IMR-90 (cell line): ENCODE results near the gene SAA1. TPM values are rescaled to one million over a fixed set of nuclear protein-coding genes. Genes with fewer than 3 reads are reported as not detected.
A peak's percentile ranks its signal among the peaks of the same experiment; 100 is the strongest.

Experiments used
- ATAC-seq: fragments of 200-7000 bp; cut with Tn5 transposase; 2 replicates; pipeline ENCODE4 v1.9.1; 2020; ENCODE audit warnings: low read depth, mild to moderate bottlenecking, moderate library complexity
- BruUV-seq: library from RNA; stranded (reverse); fragments of 400-500 nt; replicated peaks from 2 replicates; lab custom pipeline; 2021; lab: Mats Ljungman, UMichigan
- CTCF ChIA-PET: fragments of 300-600 bp; formaldehyde crosslinking; extraction: SDS; loops from one replicate; lab custom pipeline; 2021; ENCODE audit warnings: antibody characterized with exemption; lab: Yijun Ruan, JAX
- POLR2A ChIA-PET: fragments of 300-600 bp; sonication (Branson Sonifier 250); formaldehyde crosslinking; loops from one replicate; lab custom pipeline; 2022; ENCODE audit warnings: antibody characterized with exemption; ENCODE audit not compliant: unreplicated experiment; lab: Charles Lee
- DNase-seq: peaks from one replicate; pipeline ENCODE4 v3.0.0; 2013
- H2AFZ ChIP-seq: replicated peaks from 2 replicates; pipeline ENCODE3; 2013; ENCODE audit warnings: low read length, mild to moderate bottlenecking; ENCODE audit not compliant: poor library complexity
- H2AK5ac ChIP-seq: 2 replicates; pipeline ENCODE4 v1.6.1; 2013; ENCODE audit warnings: low read depth, low read length, inconsistent platforms
- H2AK9ac ChIP-seq: replicated peaks from 2 replicates; pipeline ENCODE3; 2013; ENCODE audit warnings: mild to moderate bottlenecking, low read depth, low read length, moderate library complexity; ENCODE audit not compliant: poor library complexity
- H2BK120ac ChIP-seq: 2 replicates; pipeline ENCODE4 v1.6.1; 2013; ENCODE audit warnings: low read depth, low read length, inconsistent platforms
- H2BK15ac ChIP-seq: 3 replicates; pipeline ENCODE4 v1.6.1; 2013; ENCODE audit warnings: low read depth, low read length, inconsistent platforms
- H2BK20ac ChIP-seq: 2 replicates; pipeline ENCODE4 v1.6.1; 2013; ENCODE audit warnings: low read depth, mild to moderate bottlenecking, inconsistent platforms, low read length, moderate library complexity
- H2BK5ac ChIP-seq: 2 replicates; pipeline ENCODE4 v1.6.1; 2013; ENCODE audit warnings: mild to moderate bottlenecking, low read depth, low read length, inconsistent platforms; ENCODE audit not compliant: poor library complexity, severe bottlenecking
- H3K14ac ChIP-seq: replicated peaks from 2 replicates; pipeline ENCODE4 v1.6.1; 2013; ENCODE audit warnings: low read depth, low read length, inconsistent platforms
- H3K18ac ChIP-seq: 2 replicates; pipeline ENCODE4 v1.6.1; 2013; ENCODE audit warnings: low read depth, low read length, control low read depth
- H3K23ac ChIP-seq: 2 replicates; pipeline ENCODE4 v1.6.1; 2013; ENCODE audit warnings: low read depth, low read length, inconsistent platforms
- H3K27ac ChIP-seq: 2 replicates; pipeline ENCODE4 v1.5.1; 2013; ENCODE audit warnings: mild to moderate bottlenecking, control low read depth, low read length; ENCODE audit not compliant: insufficient read depth
- H3K27me3 ChIP-seq: 2 replicates; pipeline ENCODE4 v1.6.1; 2013; ENCODE audit warnings: low read length; ENCODE audit not compliant: control insufficient read depth, insufficient read depth
- H3K36me3 ChIP-seq: 2 replicates; pipeline ENCODE4 v1.6.1; 2013; ENCODE audit warnings: low read length, mixed read lengths; ENCODE audit not compliant: control insufficient read depth, insufficient read depth
- H3K4ac ChIP-seq: 2 replicates; pipeline ENCODE4 v1.6.1; 2013; ENCODE audit warnings: low read depth, low read length, inconsistent platforms
- H3K4me1 ChIP-seq: 2 replicates; pipeline ENCODE4 v1.6.1; 2013; ENCODE audit warnings: low read length, mixed read lengths; ENCODE audit not compliant: control insufficient read depth, insufficient read depth
- H3K4me2 ChIP-seq: 2 replicates; pipeline ENCODE4 v1.6.1; 2013; ENCODE audit warnings: low read depth, mild to moderate bottlenecking, control low read depth, low read length, moderate library complexity
- H3K4me3 ChIP-seq: 2 replicates; pipeline ENCODE4 v1.5.1; 2013; ENCODE audit warnings: low read depth, mild to moderate bottlenecking, control low read depth, low read length, moderate library complexity; ENCODE audit not compliant: insufficient read depth
- H3K56ac ChIP-seq: 2 replicates; pipeline ENCODE4 v1.6.1; 2013; ENCODE audit warnings: low read length, inconsistent platforms; ENCODE audit not compliant: insufficient read depth; ENCODE audit errors: extremely low read depth
- H3K79me1 ChIP-seq, 2 experiments: 2 replicates each; pipeline ENCODE4 v1.6.1; 2013; ENCODE audit warnings: low read length in 2 of 2, inconsistent platforms in 1 of 2, low read depth in 1 of 2
- H3K9ac ChIP-seq: 2 replicates; pipeline ENCODE4 v1.6.1; 2013; ENCODE audit warnings: low read depth, low read length, control low read depth
- H3K9me1 ChIP-seq: 2 replicates; pipeline ENCODE4 v1.6.1; 2013; ENCODE audit warnings: low read length, inconsistent platforms; ENCODE audit not compliant: insufficient read depth
- H3K9me3 ChIP-seq: 2 replicates; pipeline ENCODE4 v1.6.1; 2013; ENCODE audit warnings: low read length; ENCODE audit not compliant: control insufficient read depth, insufficient read depth
- H4K20me1 ChIP-seq: 2 replicates; pipeline ENCODE4 v1.6.1; 2013; ENCODE audit warnings: low read length, inconsistent platforms; ENCODE audit not compliant: insufficient read depth
- H4K5ac ChIP-seq: 2 replicates; pipeline ENCODE4 v1.6.1; 2013; ENCODE audit warnings: mild to moderate bottlenecking, low read depth, low read length, control low read depth
- H4K8ac ChIP-seq, 2 experiments: 2 replicates each; pipeline ENCODE4 v1.6.1; 2013; ENCODE audit warnings: low read depth in 2 of 2, low read length in 2 of 2, control low read depth in 1 of 2, inconsistent platforms in 1 of 2
- H4K91ac ChIP-seq: 2 replicates; pipeline ENCODE4 v1.6.1; 2013; ENCODE audit warnings: low read depth, low read length, inconsistent platforms; ENCODE audit not compliant: insufficient read depth
- CHD1 ChIP-seq: IDR thresholded peaks from 2 replicates; pipeline ENCODE4 v1.6.1; 2012; ENCODE audit warnings: low read depth, low read length, improper control_type of control experiment
- ELK1 ChIP-seq: fragments of 150-350 bp; IDR thresholded peaks from 2 replicates; pipeline ENCODE4 v1.6.1; 2016; ENCODE audit warnings: low read depth, mild to moderate bottlenecking, low read length, moderate library complexity, borderline replicate concordance
- MXI1 ChIP-seq: IDR thresholded peaks from 2 replicates; pipeline ENCODE4 v1.6.1; 2012; ENCODE audit warnings: low read depth, mild to moderate bottlenecking, low read length, moderate library complexity, borderline replicate concordance
- RFX5 ChIP-seq: IDR thresholded peaks from 2 replicates; pipeline ENCODE4 v1.8.0; 2012; ENCODE audit warnings: low read depth, mild to moderate bottlenecking, low read length, moderate library complexity
- SMC3 ChIP-seq: fragments of 150-350 bp; IDR thresholded peaks from 2 replicates; pipeline ENCODE4 v1.6.1; 2016; ENCODE audit warnings: low read depth, mild to moderate bottlenecking, antibody characterized with exemption, low read length, moderate library complexity
- USF2 ChIP-seq: fragments of 150-350 bp; IDR thresholded peaks from 2 replicates; pipeline ENCODE4 v1.6.1; 2017; ENCODE audit warnings: mild to moderate bottlenecking, antibody characterized with exemption, low read length, low read depth
- WGBS, 2 experiments: methylation state at CpG; one replicate each; pipeline versions ENCODE4 v1.1.5 to v1.1.7; 2013; ENCODE audit warnings: missing lambda C conversion rate in 2 of 2; ENCODE audit not compliant: insufficient read length in 1 of 2; ENCODE audit errors: extremely low coverage in 2 of 2; 5-methylcytosine and 5-hydroxymethylcytosine counted together
- dilution Hi-C: fragments of 300-500 bp; cut with HindIII; formaldehyde crosslinking; loops from one replicate; pipeline ENCODE4 v1.14.3; 2018; ENCODE audit warnings: low sequenced_read_pairs; ENCODE audit not compliant: unreplicated experiment
- in situ Hi-C: fragments of 300-500 bp; cut with MboI; formaldehyde crosslinking; loops from 3 replicates; pipeline ENCODE4 v1.14.3; 2019; ENCODE audit warnings: low sequenced_read_pairs, inconsistent platforms, mixed read lengths
- intact Hi-C: fragments of 100-400 bp; cut with micrococcal nuclease; formaldehyde crosslinking; loops from 2 replicates; pipeline ENCODE4 v1.10.0; 2022
- polyA plus RNA-seq, 3 experiments: library from polyadenylated mRNA; depleted of rRNA; stranded (reverse); fragments of >200 nt; gene quantifications; 2 replicates each; pipeline ENCODE4 v1.2.3, GENCODE V29; 2012; ENCODE audit warnings: low replicate concordance in 1 of 3
- total RNA-seq: library from RNA; depleted of rRNA; stranded (reverse); fragments of >200 nt; gene quantifications from 2 replicates; pipeline ENCODE4 v1.2.3, GENCODE V29; 2012

SAA1 gene
- total and polyA plus RNA-seq, 2 of the 4 experiments (the other 2 are of a cell fraction), result not detected

GRCh38 chr11:18314784-18315523 is 48.9 kb downstream of the SAA1 start:
- H2AFZ ChIP-seq, result no peak overlapping the region
- no peak overlapping the region for H2BK15ac ChIP-seq
- no TSS peak for BruUV-seq
- no peak overlapping the region for H2AK9ac ChIP-seq
- H4K91ac ChIP-seq, result peak overlapping the region; percentile 1; the same call in 1 of the 2 replicates
- 0 out of 2 replicates have a peak overlapping the region, but pooled peaks have one; percentile 4 for H4K5ac ChIP-seq
- no peak overlapping the region for H3K4me2 ChIP-seq
- H3K56ac ChIP-seq, result no peak overlapping the region
- H3K4me3 ChIP-seq, result no peak overlapping the region
- H2BK120ac ChIP-seq, result peak overlapping the region; percentile 37; the same call in 1 of the 2 replicates
- no peak overlapping the region for H2AK5ac ChIP-seq
- dilution Hi-C loops (no loop called here), in situ Hi-C loops (no loop called here), intact Hi-C loops (no loop called here)
- H3K36me3 ChIP-seq, result peaks cover 8% of the 10 kb centered on the region; the same call in 1 of the 2 replicates
- H3K14ac ChIP-seq, result no peak overlapping the region
- H3K27me3 ChIP-seq, result no peaks in the 10 kb centered on the region
- H4K8ac ChIP-seq, result no peak overlapping the region
- peaks cover 6% of the 10 kb centered on the region; the same call in 1 of the 2 replicates for H3K9me1 ChIP-seq
- peak overlapping the region; percentile 22; the same call in 1 of the 2 replicates for H3K4ac ChIP-seq
- no peak for ATAC-seq
- CTCF ChIA-PET, result interaction anchor here (0.6 to 0.7 kb wide), 2 partner anchors 13 to 490 kb away, joined by 3 to 4 read pairs; no protein-coding TSS in a partner anchor
- H3K4me1 ChIP-seq, result peaks cover 9% of the 10 kb centered on the region
- H4K20me1 ChIP-seq, result no peaks in the 10 kb centered on the region
- POLR2A ChIA-PET, result no interaction called here
- 95% methylated on average over 4 of the region's 9 CpGs; no CpG with 5 or more reads in 1 of the 2 experiments for WGBS, 2 experiments
- H3K18ac ChIP-seq, result no peak overlapping the region
- no peak overlapping the region for H2BK5ac ChIP-seq
- peak overlapping the region; percentile 3; the same call in 1 of the 2 replicates for H2BK20ac ChIP-seq
- no peak for TF ChIP-seq RFX5
- TF ChIP-seq MXI1, result no peak
- TF ChIP-seq CHD1, result no peak
- TF ChIP-seq USF2, result no peak
- no peak for TF ChIP-seq ELK1
- TF ChIP-seq SMC3, result no peak
- no peak overlapping the region for H3K9ac ChIP-seq
- H3K9me3 ChIP-seq, result no peaks in the 10 kb centered on the region
- H3K79me1 ChIP-seq, result peaks cover 22 to 43% of the 10 kb centered on the region in 2 experiments
- no peak for DNase-seq
- no peak overlapping the region for H3K23ac ChIP-seq
- H3K27ac ChIP-seq, result no peak overlapping the region
